ENCODE results near the gene GABRB1. TPM values are rescaled to one million over a fixed set of nuclear protein-coding genes. Genes with fewer than 3 reads are reported as not detected.

The GABRB1 gene
- total and polyA plus RNA-seq, 2 of the 8 experiments (the other 6 are each of a cell fraction or from before 2014, with no cell fraction given): 0.22 to 0.38 TPM

DNA sequence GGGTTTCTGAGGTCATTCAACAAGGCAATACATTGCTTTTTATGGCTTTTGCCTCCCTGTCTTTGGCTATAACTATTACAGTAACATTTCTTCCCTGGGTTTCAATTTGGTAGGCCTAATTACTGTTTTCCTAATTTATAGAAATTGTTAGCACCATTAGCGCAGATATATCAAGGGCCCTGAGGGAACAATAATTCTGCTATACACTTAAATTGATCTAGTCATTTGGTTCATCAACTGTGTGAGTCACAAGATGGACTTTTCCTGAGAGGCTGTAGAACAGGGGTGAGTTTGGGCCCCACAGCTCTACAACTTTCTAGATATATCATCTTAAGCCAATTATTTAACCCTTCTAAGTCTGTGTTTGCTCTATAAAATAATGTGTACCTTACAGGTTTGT is 324.2 kb downstream of the GABRB1 start:
- H2BK15ac ChIP-seq (ENCODE audit: low read length): no peak overlapping the region
- no peaks in the 10 kb centered on the region; the same call in 1 of the 2 replicates for H3K23me2 ChIP-seq (ENCODE audit: low read depth, low read length)
- H4K8ac ChIP-seq (ENCODE audit: extremely low read depth, insufficient read depth, low read length): no peak overlapping the region
- no peak overlapping the region for H2BK5ac ChIP-seq (ENCODE audit: low read depth, low read length)
- no peak overlapping the region for H3K4ac ChIP-seq (replicated peaks; ENCODE audit: insufficient read length, low read depth, low read length)
- H4K91ac ChIP-seq (replicated peaks; ENCODE audit: insufficient read length, low read length): no peak overlapping the region
- H3K36me3 ChIP-seq (ENCODE audit: control insufficient read depth in 2 of 4, insufficient read depth in 4 of 4, low read length in 3 of 4): no peaks in the 10 kb centered on the region
- H3K27ac ChIP-seq (ENCODE audit: low read depth, low read length): no peak overlapping the region
- H3K27me3 ChIP-seq (replicated peaks in 1 of 4; ENCODE audit: control insufficient read depth in 3 of 4, extremely low read depth in 1 of 4, insufficient read depth in 3 of 4, low read length in 3 of 4): no peaks in the 10 kb centered on the region
- TF ChIP-seq KDM5A (IDR thresholded peaks at IDR 0.05; ENCODE audit: low read length) (no peak), RBBP5 (IDR thresholded peaks at IDR 0.05; ENCODE audit: borderline replicate concordance, low read depth, low read length) (no peak), SP4 (IDR thresholded peaks at IDR 0.05; ENCODE audit: low read length) (no peak), CREB1 (IDR thresholded peaks at IDR 0.05) (no peak), JUND (IDR thresholded peaks at IDR 0.05; ENCODE audit: low read length) (no peak), GTF2F1 (IDR thresholded peaks at IDR 0.05; ENCODE audit: borderline replicate concordance, low read depth, low read length) (no peak)
- TF ChIP-seq, protein P1, sequence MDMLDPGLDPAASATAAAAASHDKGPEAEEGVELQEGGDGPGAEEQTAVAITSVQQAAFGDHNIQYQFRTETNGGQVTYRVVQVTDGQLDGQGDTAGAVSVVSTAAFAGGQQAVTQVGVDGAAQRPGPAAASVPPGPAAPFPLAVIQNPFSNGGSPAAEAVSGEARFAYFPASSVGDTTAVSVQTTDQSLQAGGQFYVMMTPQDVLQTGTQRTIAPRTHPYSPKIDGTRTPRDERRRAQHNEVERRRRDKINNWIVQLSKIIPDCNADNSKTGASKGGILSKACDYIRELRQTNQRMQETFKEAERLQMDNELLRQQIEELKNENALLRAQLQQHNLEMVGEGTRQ (IDR thresholded peaks at IDR 0.05; ENCODE audit: low read length): no peak
- no peaks in the 10 kb centered on the region for H3K79me2 ChIP-seq (ENCODE audit: control insufficient read depth in 1 of 2, insufficient read depth in 2 of 2, low read length in 2 of 2)
- no peak overlapping the region for H2BK120ac ChIP-seq (replicated peaks; ENCODE audit: low read depth, low read length)
- H4K20me1 ChIP-seq (replicated peaks in 1 of 2; ENCODE audit: control insufficient read depth in 1 of 2, insufficient read depth in 2 of 2, low read length in 2 of 2): no peaks in the 10 kb centered on the region
- H3K9ac ChIP-seq (replicated peaks in 1 of 4; ENCODE audit: extremely low read depth in 1 of 4, low read depth in 3 of 4, low read length in 3 of 4): no peak overlapping the region
- FAIRE-seq: no peak
- no peak overlapping the region for H3K56ac ChIP-seq (replicated peaks; ENCODE audit: insufficient read length, low read depth, low read length)
- CTCF ChIA-PET (ENCODE audit: partially characterized antibody): no interaction called here
- H3K4me1 ChIP-seq (replicated peaks in 1 of 4; ENCODE audit: control insufficient read depth in 3 of 4, insufficient read depth in 4 of 4, low read length in 3 of 4): no peaks in the 10 kb centered on the region
- no peak overlapping the region for H3K4me2 ChIP-seq (ENCODE audit: insufficient read depth in 1 of 2, low read depth in 2 of 2, low read length in 2 of 2)
- H3K4me3 ChIP-seq (ENCODE audit: extremely low read depth in 1 of 4, insufficient read depth in 2 of 4, low read depth in 3 of 4, low read length in 4 of 4): no peak overlapping the region
- no peak overlapping the region for H2AK5ac ChIP-seq (ENCODE audit: low read depth, low read length)
- H2BK12ac ChIP-seq (ENCODE audit: low read depth, low read length): no peak overlapping the region
- H3K14ac ChIP-seq (ENCODE audit: insufficient read length): no peak overlapping the region
- H3K79me1 ChIP-seq (ENCODE audit: low read depth, low read length): no peaks in the 10 kb centered on the region
- H2BK20ac ChIP-seq (ENCODE audit: low read length): no peak overlapping the region
- no peak overlapping the region for H3K18ac ChIP-seq (ENCODE audit: extremely low read depth, low read length)
- POLR2A ChIA-PET (ENCODE audit: partially characterized antibody): no interaction called here
- no peak overlapping the region for H4K5ac ChIP-seq (ENCODE audit: insufficient read length, low read depth, low read length)
- H3K9me3 ChIP-seq (ENCODE audit: insufficient read depth in 2 of 2, low read depth in 1 of 2, low read length in 1 of 2): no peaks in the 10 kb centered on the region
- H3K23ac ChIP-seq (ENCODE audit: insufficient read length): no peak overlapping the region
- no peak for DNase-seq (ENCODE audit: low read depth in 1 of 2, low spot score in 2 of 2)
- H2AFZ ChIP-seq (ENCODE audit: low read length): no peak overlapping the region
- WGBS, 2 experiments (ENCODE audit: extremely low coverage in 1 of 2, insufficient coverage in 1 of 2, insufficient read length in 1 of 2, insufficient replicate concordance in 2 of 2, low coverage in 1 of 2, low lambda C conversion rate in 2 of 2, missing lambda C conversion rate in 1 of 2): 95% methylated on average over 1 of the region's 1 CpG; no CpG with 5 or more reads in 1 of the 2 experiments

All from H1 (cell line).